Head of caudate nucleus (tissue), 42 donors: ENCODE data around the gene AKAP12.
A peak's percentile ranks its signal among the peaks of the same experiment; 100 is the strongest.
"Not testable (repeated sequence)": the region's sequence is repeated elsewhere in the genome, so short reads cannot be mapped to it uniquely, and the experiment has no call there.

Source experiments
- DNase-seq, 42 donors: peaks; one replicate each; pipeline versions ENCODE4 v3.0.0 to v3.0.0-alpha.2; 2020 to 2021; ENCODE audit warnings: mixed read lengths in 7 of 42
- intact Hi-C: fragments of 100-400 bp; cut with DNase I; formaldehyde crosslinking; loops from one replicate; pipeline ENCODE4 v1.15.0; 2022

AKAP12 gene

DNA sequence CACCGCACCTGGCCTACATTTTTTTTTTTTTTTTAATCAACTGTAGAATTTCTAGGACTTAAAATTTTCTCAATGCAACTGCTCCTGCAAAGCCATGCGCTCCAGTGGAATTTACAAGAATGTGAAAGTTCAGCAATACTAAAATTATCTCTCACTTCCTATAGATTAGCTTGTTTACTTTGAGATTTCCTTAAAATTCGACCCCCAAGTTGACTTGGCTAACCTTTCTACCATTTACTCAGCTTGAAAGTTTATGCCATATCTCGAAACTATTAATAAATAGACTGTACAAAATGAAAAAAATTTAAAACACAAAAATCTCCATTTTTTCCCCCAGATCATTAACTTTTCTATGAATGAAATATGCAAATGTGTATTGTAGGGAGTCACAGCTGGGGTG is 87.3 kb downstream of the AKAP12 start:
- intact Hi-C loops = no loop called here

DNA sequence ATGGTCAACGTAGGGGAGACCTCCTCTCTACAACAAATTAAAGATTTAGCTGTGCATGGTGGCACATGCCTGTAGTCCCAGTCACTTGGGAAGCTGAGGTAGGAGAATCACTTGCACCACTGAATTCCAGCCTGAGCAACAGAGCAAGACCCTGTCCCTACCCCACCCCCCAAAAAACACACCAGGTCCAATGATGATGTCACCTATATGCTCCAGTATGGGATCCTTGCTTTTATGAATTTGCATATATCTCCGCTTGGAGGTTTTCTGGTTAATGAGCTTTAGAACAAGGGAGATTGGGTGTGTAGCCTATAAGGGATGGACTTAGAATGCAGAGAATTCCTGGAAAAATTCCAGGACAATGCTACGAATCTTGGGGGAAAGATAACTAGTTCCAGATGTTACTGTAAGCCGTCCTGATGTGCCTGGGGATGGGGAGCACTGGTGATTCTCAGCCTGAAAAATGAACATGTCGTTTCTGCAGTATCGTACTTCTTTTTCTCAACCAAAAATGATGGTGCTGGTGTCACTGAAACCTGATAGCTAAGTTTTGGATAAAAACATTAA is 90.4 kb downstream of the AKAP12 start:
- intact Hi-C loops = no loop called here
- DNase-seq = no peak

More for the DNA sequence above, 87.3 kb downstream of the AKAP12 start:
- no peak for DNase-seq

DNA sequence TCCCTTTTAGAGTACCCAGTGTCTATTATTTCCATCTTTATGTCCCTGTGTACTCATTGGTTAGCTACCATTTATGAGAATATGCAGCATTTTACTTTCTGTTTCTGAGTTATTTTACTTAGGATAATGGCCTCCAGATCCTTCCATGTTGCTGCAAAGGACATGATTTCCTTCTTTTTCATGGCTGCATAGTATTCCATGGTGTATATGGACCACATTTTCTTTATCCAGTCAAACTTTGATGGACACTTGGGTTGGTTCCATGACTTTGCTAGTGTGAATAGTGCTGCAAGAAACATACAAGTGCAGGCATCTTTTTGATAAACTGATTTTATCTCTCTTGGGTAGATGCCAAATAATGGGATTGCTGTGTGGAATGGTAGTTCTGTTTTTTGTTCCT is 96.2 kb downstream of the AKAP12 start:
- intact Hi-C loops = loop anchor here (5.0 kb wide), 1 partner anchor 444 kb away; no protein-coding TSS in a partner anchor
- DNase-seq = no peak

DNA sequence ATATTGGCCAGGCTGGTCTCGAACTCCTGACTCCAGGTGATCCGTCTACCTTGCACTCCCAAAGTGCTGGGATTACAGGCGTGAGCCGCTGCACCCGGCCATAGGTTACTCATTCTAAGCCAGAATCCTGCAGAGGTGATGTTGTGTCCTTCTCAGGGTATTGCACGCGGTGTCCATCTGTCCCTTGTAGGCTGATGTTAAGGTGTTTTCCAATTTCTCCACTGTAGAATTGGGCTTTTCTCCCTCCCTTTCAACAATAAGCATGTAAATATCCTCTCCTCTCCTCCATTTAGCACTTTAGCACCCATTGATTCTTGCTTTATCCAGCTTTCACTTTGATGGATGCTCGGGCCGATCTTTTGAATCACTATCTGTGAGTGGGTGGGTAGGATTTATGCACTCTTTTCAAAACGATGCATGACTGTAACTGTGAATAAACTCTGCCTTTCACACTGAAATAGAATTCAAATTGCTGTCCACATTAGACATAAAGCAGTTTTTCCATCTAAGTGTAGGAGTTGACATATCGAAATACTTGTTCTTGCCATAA is 99.0 kb downstream of the AKAP12 start:
- no peak for DNase-seq
- intact Hi-C loops = loop anchor here (5.0 kb wide), 1 partner anchor 446 kb away; no protein-coding TSS in a partner anchor

DNA sequence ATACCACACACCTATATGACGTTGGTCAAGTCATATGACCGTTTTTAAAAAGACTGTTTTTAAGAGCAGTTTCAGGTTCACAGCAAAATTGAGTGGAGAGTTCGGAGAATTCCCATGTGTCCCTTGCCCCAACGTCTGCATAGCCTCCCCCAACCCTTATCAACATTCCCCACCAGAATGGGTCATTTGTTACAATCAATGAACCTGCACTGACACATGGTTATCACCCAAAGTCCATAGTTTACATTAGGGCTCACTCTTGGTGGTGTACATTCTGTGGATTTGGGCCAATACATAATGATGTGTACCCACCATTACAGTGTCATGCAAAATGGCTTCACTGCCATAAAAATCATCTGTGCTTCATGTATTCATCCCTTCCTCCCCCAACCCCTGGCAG is 99.6 kb downstream of the AKAP12 start:
- DNase-seq = no peak
- intact Hi-C loops = loop anchor here (5.0 kb wide), 1 partner anchor 447 kb away; no protein-coding TSS in a partner anchor

DNA sequence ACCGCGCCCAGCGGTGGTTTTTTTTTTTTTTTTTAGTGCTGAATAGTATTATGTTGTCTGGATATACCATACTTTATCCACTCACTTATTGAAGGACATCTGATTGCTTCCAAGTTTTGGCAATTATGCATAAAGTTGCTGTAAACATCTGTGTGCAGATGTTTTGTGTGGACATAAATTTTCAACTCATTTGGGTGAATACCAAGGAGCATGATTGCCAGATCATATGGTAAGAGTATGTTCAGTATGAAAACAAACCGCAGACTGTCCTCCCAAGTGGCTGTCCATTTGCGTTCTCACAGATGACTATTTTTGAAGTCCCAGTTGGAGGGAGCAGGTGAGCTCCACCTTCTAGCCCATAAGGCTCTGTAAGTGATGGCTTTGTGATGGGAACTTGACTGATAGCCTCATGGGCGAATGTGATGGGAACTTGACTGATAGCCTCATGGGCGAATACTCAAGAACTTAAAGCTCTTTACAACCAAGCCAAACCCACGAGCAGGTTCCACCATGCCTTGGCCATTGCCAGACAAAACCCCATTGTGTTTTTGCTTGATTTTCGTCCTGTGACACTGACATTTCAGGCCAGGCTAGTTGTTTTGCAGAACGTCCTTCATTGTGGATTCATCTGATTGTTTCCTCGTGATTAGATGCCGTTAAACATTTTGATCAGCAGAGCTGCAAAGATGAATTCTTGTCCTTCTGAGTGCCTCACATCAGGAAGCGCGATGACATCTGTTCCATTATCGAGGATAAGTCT is 100.6 kb downstream of the AKAP12 start:
- peak in 1 of 42 donors; percentile 26 for DNase-seq

DNA sequence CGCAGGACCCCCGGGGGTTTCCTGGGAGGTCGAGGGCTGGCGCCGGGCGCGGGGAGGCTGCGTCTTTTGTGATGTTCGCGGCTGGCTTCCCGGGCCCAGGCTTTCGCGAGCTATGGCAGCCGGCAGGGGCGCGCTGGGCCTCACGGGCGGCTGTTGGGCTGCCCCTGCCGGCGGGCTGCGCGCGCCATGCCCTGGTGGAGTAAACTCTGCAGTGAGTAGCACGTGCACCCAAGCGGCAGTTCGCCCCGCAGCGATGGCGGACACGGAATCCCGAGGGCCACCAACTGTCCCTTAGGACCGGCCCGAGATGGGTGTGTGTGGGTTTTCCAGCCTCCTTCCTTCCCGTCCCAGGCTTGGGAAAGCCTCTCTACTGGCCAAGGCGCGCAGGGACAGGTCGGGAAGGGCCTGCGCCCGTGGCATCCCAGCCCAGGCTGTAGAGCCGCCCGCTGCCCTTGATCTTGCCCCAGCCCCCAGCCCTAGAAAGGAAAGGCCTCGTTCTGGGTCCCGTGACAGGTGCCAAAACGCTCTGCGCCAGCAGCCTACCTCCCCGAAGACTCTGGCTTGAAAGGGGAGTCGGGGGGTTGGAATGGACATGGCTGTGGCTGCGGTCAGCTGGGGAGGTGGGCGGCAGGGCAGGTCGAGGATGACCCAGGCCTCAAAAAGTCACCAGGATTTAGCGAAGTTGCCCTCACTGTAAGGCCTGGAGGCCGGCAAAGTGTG is 101.9 kb downstream of the AKAP12 start:
- intact Hi-C loops = no loop called here
- peak in 1 of 42 donors; percentile 23 for DNase-seq

More for the DNA sequence above, 100.6 kb downstream of the AKAP12 start:
- intact Hi-C loops = no loop called here

DNA sequence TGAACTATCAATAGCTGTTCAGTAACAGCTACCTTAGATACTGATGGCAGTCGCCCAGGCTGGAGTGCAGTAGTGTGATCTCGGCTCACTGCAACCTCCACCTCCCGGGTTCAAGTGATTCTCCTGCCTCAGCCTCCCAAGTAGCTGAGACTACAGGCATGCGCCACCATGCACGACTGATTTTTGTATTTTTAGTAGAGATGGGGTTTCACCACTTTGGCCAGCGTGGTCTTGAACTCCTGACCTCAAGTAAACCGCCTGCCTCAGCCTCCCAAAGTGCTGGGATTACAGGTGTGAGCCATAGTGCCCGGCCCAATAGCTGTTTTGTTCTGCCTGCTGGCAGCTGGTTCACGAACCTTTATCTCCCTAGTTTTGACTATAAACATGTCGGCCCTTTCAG is 103.0 kb downstream of the AKAP12 start:
- intact Hi-C loops = not testable (repeated sequence)

DNA sequence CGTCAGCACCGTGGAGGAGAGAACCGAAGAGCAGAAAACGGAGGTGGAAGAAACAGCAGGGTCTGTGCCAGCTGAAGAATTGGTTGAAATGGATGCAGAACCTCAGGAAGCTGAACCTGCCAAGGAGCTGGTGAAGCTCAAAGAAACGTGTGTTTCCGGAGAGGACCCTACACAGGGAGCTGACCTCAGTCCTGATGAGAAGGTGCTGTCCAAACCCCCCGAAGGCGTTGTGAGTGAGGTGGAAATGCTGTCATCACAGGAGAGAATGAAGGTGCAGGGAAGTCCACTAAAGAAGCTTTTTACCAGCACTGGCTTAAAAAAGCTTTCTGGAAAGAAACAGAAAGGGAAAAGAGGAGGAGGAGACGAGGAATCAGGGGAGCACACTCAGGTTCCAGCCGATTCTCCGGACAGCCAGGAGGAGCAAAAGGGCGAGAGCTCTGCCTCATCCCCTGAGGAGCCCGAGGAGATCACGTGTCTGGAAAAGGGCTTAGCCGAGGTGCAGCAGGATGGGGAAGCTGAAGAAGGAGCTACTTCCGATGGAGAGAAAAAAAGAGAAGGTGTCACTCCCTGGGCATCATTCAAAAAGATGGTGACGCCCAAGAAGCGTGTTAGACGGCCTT is 110.0 kb downstream of the AKAP12 start:
- no peak for DNase-seq
- intact Hi-C loops = no loop called here

More for the DNA sequence above, 103.0 kb downstream of the AKAP12 start:
- DNase-seq = not testable (repeated sequence)

DNA sequence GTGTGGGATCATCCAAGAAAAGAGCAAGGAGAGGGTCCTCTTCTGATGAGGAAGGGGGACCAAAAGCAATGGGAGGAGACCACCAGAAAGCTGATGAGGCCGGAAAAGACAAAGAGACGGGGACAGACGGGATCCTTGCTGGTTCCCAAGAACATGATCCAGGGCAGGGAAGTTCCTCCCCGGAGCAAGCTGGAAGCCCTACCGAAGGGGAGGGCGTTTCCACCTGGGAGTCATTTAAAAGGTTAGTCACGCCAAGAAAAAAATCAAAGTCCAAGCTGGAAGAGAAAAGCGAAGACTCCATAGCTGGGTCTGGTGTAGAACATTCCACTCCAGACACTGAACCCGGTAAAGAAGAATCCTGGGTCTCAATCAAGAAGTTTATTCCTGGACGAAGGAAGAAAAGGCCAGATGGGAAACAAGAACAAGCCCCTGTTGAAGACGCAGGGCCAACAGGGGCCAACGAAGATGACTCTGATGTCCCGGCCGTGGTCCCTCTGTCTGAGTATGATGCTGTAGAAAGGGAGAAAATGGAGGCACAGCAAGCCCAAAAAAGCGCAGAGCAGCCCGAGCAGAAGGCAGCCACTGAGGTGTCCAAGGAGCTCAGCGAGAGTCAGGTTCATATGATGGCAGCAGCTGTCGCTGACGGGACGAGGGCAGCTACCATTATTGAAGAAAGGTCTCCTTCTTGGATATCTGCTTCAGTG is 110.8 kb downstream of the AKAP12 start:
- intact Hi-C loops = no loop called here
- DNase-seq = no peak

DNA sequence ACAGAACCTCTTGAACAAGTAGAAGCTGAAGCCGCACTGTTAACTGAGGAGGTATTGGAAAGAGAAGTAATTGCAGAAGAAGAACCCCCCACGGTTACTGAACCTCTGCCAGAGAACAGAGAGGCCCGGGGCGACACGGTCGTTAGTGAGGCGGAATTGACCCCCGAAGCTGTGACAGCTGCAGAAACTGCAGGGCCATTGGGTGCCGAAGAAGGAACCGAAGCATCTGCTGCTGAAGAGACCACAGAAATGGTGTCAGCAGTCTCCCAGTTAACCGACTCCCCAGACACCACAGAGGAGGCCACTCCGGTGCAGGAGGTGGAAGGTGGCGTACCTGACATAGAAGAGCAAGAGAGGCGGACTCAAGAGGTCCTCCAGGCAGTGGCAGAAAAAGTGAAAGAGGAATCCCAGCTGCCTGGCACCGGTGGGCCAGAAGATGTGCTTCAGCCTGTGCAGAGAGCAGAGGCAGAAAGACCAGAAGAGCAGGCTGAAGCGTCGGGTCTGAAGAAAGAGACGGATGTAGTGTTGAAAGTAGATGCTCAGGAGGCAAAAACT is 111.5 kb downstream of the AKAP12 start:
- intact Hi-C loops = no loop called here
- no peak for DNase-seq

DNA sequence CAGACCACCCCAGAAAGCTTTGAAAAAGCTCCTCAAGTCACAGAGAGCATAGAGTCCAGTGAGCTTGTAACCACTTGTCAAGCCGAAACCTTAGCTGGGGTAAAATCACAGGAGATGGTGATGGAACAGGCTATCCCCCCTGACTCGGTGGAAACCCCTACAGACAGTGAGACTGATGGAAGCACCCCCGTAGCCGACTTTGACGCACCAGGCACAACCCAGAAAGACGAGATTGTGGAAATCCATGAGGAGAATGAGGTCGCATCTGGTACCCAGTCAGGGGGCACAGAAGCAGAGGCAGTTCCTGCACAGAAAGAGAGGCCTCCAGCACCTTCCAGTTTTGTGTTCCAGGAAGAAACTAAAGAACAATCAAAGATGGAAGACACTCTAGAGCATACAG is 112.0 kb downstream of the AKAP12 start:
- no peak for DNase-seq
- intact Hi-C loops = no loop called here

DNA sequence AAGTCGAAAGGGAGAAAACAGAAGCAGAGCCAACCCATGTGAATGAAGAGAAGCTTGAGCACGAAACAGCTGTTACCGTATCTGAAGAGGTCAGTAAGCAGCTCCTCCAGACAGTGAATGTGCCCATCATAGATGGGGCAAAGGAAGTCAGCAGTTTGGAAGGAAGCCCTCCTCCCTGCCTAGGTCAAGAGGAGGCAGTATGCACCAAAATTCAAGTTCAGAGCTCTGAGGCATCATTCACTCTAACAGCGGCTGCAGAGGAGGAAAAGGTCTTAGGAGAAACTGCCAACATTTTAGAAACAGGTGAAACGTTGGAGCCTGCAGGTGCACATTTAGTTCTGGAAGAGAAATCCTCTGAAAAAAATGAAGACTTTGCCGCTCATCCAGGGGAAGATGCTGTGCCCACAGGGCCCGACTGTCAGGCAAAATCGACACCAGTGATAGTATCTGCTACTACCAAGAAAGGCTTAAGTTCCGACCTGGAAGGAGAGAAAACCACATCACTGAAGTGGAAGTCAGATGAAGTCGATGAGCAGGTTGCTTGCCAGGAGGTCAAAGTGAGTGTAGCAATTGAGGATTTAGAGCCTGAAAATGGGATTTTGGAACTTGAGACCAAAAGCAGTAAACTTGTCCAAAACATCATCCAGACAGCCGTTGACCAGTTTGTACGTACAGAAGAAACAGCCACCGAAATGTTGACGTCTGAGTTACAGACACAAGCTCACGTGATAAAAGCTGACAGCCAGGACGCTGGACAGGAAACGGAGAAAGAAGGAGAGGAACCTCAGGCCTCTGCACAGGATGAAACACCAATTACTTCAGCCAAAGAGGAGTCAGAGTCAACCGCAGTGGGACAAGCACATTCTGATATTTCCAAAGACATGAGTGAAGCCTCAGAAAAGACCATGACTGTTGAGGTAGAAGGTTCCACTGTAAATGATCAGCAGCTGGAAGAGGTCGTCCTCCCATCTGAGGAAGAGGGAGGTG is 112.9 kb downstream of the AKAP12 start:
- no peak for DNase-seq

DNA sequence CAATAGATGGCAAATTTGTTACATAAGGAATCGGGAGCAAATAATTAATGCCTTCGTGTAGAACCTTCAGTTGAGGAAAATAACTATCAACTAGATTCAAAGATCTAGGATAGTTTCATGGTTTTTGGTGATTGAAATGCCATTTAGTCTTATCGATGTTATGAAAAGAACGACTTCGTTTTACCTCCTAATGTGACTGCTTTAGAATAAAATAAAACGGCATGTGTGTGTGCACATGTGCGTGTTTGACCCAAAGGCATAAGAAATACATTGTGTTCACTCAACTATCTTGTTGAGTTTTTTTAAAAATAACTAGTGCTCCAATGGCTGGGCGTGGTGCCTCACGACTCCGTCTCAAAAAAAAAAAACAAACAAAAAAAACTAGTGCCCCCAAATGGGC is 114.0 kb downstream of the AKAP12 start:
- intact Hi-C loops = no loop called here
- no peak for DNase-seq

More for the DNA sequence above, 112.9 kb downstream of the AKAP12 start:
- intact Hi-C loops = no loop called here

DNA sequence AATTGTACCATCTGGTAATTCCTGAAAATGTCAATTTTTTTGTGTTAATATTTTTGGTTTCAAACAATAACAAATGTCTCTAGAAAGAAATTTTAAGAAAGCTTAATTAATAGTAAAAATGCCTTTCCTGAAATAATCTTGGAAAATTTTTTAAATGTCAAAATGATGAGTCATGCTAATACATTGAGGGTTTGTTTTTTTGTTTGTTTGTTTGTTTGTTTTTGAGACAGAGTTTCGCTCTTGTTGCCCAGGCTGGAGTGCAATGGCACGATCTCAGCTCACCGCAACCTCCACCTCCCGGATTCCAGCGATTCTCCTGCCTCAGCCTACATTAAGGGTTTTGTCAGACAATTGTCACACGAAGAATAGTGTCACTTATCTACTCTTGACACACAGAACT is 117.2 kb downstream of the AKAP12 start:
- intact Hi-C loops, DNase-seq: not testable (repeated sequence)

DNA sequence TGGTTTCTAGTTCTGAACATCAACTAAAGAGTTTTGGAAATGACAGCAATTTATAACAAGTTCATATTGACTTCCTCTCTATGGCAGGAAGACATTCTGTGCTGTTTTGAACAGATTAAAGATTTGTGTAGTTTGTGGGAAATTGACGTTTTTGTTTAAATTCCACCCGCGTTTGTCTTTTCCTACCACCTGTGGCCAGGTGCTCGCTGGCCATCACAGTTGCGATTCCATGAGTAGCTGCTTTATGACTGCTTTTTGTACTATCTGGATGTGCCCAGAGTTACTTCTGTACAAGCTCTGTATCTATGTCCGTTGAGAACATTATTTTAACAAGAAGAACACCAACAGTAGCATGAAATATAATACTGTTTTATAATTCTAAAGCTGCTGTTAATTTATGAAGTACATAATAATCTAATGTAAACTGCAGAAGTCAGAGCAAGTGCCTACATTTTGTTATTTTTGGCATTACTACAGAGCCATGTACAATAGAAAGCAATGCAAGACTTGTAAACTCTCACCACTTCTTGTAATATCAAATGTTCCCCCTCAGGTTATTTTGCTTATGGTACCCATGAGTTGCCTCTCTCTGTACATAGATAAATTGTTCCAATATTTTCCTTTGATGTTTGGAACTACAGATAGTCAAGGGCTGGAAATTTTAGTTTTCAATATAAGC is 118.1 kb downstream of the AKAP12 start:
- no peak for DNase-seq
- intact Hi-C loops = no loop called here

DNA sequence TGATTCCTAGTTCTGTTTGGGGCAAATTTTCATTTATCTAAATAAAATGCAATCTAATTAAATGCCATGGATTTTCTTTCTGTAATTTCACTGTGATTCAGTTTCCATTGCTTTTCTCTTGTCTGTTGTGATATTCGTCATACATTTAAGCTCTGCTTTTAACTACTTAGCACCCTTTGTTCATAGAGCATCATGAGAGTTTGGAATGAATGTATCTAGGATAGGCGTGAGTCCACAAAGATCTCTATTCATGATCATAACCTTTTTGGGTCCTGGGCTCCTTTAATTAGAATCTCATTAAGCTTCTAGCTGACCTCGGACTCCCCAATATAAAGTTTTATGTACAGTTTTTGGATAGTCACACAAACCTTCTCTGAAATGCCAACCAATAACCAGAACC is 118.7 kb downstream of the AKAP12 start:
- DNase-seq = no peak
- intact Hi-C loops = no loop called here
